Hematopoietic multipotent progenitor cell treated with erythropoietin and hydrocortisone succinate and interleukin-3 and kit ligand, for 6 days (in vitro differentiated cells): ENCODE measurements around the gene GOLGA1.
A peak's percentile ranks its signal among the peaks of the same experiment; 100 is the strongest.
"Not testable (repeated sequence)": the region's sequence is repeated elsewhere in the genome, so short reads cannot be mapped to it uniquely, and the experiment has no call there.

Source experiments
- DNase-seq: peaks from one replicate; pipeline ENCODE4 v3.0.0-alpha.2; 2015

GOLGA1 gene

GRCh38 chr9:124939944-124940343 is 939 bp downstream of the GOLGA1 start:
- DNase-seq = peak; percentile 30

- no peak for DNase-seq
Measured at GRCh38 chr9:124934290-124934689, 6.6 kb downstream of the GOLGA1 start.

GRCh38 chr9:124932333-124932732 is 8.6 kb downstream of the GOLGA1 start:
- peak; percentile 40 for DNase-seq

GRCh38 chr9:124929464-124929863 is 11.4 kb downstream of the GOLGA1 start:
- no peak for DNase-seq

- DNase-seq = no peak
Measured at GRCh38 chr9:124928116-124928515, 12.8 kb downstream of the GOLGA1 start.

- DNase-seq = not testable (repeated sequence)
Measured at GRCh38 chr9:124920394-124920793, 20.5 kb downstream of the GOLGA1 start.

GRCh38 chr9:124914753-124915405 is 26.0 kb downstream of the GOLGA1 start:
- DNase-seq = no peak

- no peak for DNase-seq
Measured at GRCh38 chr9:124913378-124913777, 27.5 kb downstream of the GOLGA1 start.

- no peak for DNase-seq
Measured at GRCh38 chr9:124911766-124912165, 29.1 kb downstream of the GOLGA1 start.

GRCh38 chr9:124908098-124908497 is 32.8 kb downstream of the GOLGA1 start:
- no peak for DNase-seq

- no peak for DNase-seq
Measured at GRCh38 chr9:124906966-124907365, 33.9 kb downstream of the GOLGA1 start.

- peak; percentile 29 for DNase-seq
Measured at GRCh38 chr9:124899845-124900244, 41.0 kb downstream of the GOLGA1 start.

- DNase-seq = no peak
Measured at GRCh38 chr9:124897570-124898460, 43.1 kb downstream of the GOLGA1 start.

GRCh38 chr9:124894741-124895170 is 46.1 kb downstream of the GOLGA1 start:
- peak; percentile 75 for DNase-seq

GRCh38 chr9:124894035-124894740 is 46.7 kb downstream of the GOLGA1 start:
- no peak for DNase-seq

- DNase-seq = no peak
Measured at GRCh38 chr9:124890179-124890578, 50.7 kb downstream of the GOLGA1 start.

GRCh38 chr9:124889006-124889405 is 51.9 kb downstream of the GOLGA1 start:
- no peak for DNase-seq

GRCh38 chr9:124887832-124888231 is 53.1 kb downstream of the GOLGA1 start:
- DNase-seq = no peak

GRCh38 chr9:124886866-124887492 is 53.9 kb downstream of the GOLGA1 start:
- DNase-seq = no peak

GRCh38 chr9:124886461-124886860 is 54.4 kb downstream of the GOLGA1 start:
- no peak for DNase-seq

GRCh38 chr9:124885551-124885950 is 55.3 kb downstream of the GOLGA1 start:
- DNase-seq = no peak

- no peak for DNase-seq
Measured at GRCh38 chr9:124884376-124884775, 56.5 kb downstream of the GOLGA1 start.

GRCh38 chr9:124882231-124882630 is 58.7 kb downstream of the GOLGA1 start:
- DNase-seq = no peak
